Fibroblast of pulmonary artery (primary cell): Measurements from ENCODE around the gene TAF7L.

Experiments used
- DNase-seq: peaks from one replicate; pipeline ENCODE4 v3.0.0-alpha.2; 2010; ENCODE audit warnings: low read depth
- H3K4me3 ChIP-seq: replicated peaks from 2 replicates; pipeline ENCODE4 v1.5.1; 2011; ENCODE audit warnings: low read depth, mild to moderate bottlenecking, control low read depth, low read length, moderate library complexity
- CTCF ChIP-seq: IDR thresholded peaks from 2 replicates; pipeline ENCODE4 v1.5.1; 2011; ENCODE audit warnings: mild to moderate bottlenecking, control low read depth, low read length, inconsistent platforms; ENCODE audit errors: missing control alignments

TAF7L gene

GRCh38 chrX:101274198-101274597 is 16.9 kb downstream of the TAF7L start:
- no peak overlapping the region for H3K4me3 ChIP-seq
- no peak for DNase-seq
- no peak for TF ChIP-seq CTCF

- DNase-seq, result peak; percentile 58
- TF ChIP-seq CTCF, result no peak
These were observed 25.2 kb downstream of the TAF7L start for GRCh38 chrX:101265869-101266428.

GRCh38 chrX:101263766-101264165 is 27.4 kb downstream of the TAF7L start:
- no peak overlapping the region for H3K4me3 ChIP-seq
- peak; percentile 4 for DNase-seq
- no peak for TF ChIP-seq CTCF

More at GRCh38 chrX:101265869-101266428, 25.2 kb downstream of the TAF7L start:
- no peak overlapping the region for H3K4me3 ChIP-seq

- DNase-seq, result no peak
These were observed 28.5 kb downstream of the TAF7L start for GRCh38 chrX:101262590-101262989.

GRCh38 chrX:101260435-101260834 is 30.7 kb downstream of the TAF7L start:
- peak; percentile 19 for TF ChIP-seq CTCF
- H3K4me3 ChIP-seq, result no peak overlapping the region
- peak; percentile 9 for DNase-seq

More at GRCh38 chrX:101262590-101262989, 28.5 kb downstream of the TAF7L start:
- no peak for TF ChIP-seq CTCF
- H3K4me3 ChIP-seq, result no peak overlapping the region

GRCh38 chrX:101258259-101258581 is 32.9 kb downstream of the TAF7L start:
- no peak for TF ChIP-seq CTCF
- DNase-seq, result no peak

More at GRCh38 chrX:101258259-101258581, 32.9 kb downstream of the TAF7L start:
- no peak overlapping the region for H3K4me3 ChIP-seq
